LNCAP (cell line): ENCODE measurements around the gene ADH1A.

ENCODE experiments used
- TF ChIP-seq, protein P1 (sequence below): fragments of 450-650 bp; IDR thresholded peaks from 2 replicates; pipeline ENCODE4 v1.5.1; 2017; ENCODE audit warnings: mild to moderate bottlenecking

The ADH1A gene

GRCh38 chr4:99305638-99306400 is 15.0 kb upstream of the ADH1A start:
- TF ChIP-seq, protein P1, sequence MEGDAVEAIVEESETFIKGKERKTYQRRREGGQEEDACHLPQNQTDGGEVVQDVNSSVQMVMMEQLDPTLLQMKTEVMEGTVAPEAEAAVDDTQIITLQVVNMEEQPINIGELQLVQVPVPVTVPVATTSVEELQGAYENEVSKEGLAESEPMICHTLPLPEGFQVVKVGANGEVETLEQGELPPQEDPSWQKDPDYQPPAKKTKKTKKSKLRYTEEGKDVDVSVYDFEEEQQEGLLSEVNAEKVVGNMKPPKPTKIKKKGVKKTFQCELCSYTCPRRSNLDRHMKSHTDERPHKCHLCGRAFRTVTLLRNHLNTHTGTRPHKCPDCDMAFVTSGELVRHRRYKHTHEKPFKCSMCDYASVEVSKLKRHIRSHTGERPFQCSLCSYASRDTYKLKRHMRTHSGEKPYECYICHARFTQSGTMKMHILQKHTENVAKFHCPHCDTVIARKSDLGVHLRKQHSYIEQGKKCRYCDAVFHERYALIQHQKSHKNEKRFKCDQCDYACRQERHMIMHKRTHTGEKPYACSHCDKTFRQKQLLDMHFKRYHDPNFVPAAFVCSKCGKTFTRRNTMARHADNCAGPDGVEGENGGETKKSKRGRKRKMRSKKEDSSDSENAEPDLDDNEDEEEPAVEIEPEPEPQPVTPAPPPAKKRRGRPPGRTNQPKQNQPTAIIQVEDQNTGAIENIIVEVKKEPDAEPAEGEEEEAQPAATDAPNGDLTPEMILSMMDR = no peak

- TF ChIP-seq, protein P1 = no peak
Observed at GRCh38 chr4:99301376-99302164, 10.8 kb upstream of the ADH1A start.

DNA sequence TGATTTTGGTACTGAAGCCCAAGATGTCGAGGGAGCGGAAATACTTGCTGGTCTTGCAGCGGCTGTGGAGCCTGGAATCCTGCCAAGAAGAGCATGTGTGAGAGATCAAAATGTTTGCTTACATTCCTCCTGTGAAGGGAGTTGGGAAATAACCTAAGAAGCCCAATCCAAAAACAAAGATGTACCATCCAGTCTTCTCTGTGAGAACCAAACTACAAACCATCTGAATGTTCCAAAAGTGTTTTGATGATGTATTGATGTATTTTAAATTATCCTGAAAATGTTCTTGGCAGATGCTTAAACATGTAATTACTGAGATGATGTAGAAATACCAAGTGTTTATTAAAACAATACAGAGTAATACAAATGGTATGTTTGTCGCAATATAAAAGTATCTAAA is 10.1 kb upstream of the ADH1A start:
- TF ChIP-seq, protein P1 = no peak

- TF ChIP-seq, protein P1 = no peak
Observed at GRCh38 chr4:99293357-99293756, 2.6 kb upstream of the ADH1A start.

DNA sequence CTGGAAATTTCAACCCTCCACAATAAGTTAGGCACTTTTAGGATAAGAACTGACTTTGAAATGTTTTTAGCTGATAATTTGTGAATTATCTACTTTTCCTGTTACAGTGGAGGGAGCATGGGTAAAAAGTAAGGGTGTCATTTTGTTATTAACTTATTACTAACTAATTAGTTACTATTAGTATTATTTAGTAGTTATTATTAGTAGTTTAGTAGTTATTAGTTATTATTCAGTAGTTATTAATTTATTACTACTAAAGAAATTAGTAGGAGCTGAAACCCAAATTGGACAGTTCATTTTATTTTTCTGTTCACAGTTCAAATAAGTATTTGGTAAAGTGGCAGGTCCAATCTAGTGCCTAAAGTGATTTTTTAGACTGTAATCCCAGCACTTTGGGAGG is 5.4 kb downstream of the ADH1A start:
- TF ChIP-seq, protein P1 = no peak

GRCh38 chr4:99282731-99283130 is 8.1 kb downstream of the ADH1A start:
- TF ChIP-seq, protein P1 = no peak

DNA sequence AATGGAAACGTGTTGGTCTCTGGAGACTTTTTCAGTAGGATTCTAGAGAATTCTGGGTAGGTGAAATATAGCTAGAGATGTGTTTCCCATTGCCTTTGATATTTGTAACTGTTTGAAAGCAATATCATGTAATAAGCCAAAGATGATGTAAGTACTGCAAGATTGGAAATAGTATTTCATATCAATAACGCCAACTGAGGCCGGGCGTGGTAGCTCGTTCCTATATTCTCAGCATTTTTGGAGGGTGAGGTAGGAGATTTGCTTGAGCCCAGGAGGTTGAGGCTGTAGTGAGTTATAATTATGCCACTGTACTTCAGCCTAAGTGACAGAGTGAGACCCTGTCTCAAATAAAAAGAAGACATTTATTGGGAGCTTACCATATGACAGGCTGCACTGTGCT is 9.5 kb downstream of the ADH1A start:
- TF ChIP-seq, protein P1 = no peak
